HG03354 (cell line): ENCODE results near the gene CKS2.
A peak's percentile ranks its signal among the peaks of the same experiment; 100 is the strongest.
"Not testable (repeated sequence)": the region's sequence is repeated elsewhere in the genome, so short reads cannot be mapped to it uniquely, and the experiment has no call there.

Experiments used
- ATAC-seq: cut with Tn5 transposase; IDR thresholded peaks from one replicate; pipeline ENCODE4 v1.9.1; 2021; ENCODE audit warnings: mild to moderate bottlenecking; ENCODE audit not compliant: unreplicated experiment, poor library complexity, severe bottlenecking

CKS2 gene

GRCh38 chr9:89310475-89311345, at the start of gene CKS2:
Gene CKS2, plus strand, starts transcription at chr9:89311195. Its CDS starts 98 bp downstream, at chr9:89311293.
- peak; percentile 90 for ATAC-seq

- ATAC-seq, result no peak
These were observed 37.3 kb upstream of the CKS2 start for GRCh38 chr9:89273528-89274279.

- ATAC-seq, result no peak
These were observed 36.2 kb upstream of the CKS2 start for GRCh38 chr9:89274838-89275237.

- not testable (repeated sequence) for ATAC-seq
These were observed 35.0 kb upstream of the CKS2 start for GRCh38 chr9:89276040-89276439.

- ATAC-seq, result no peak
These were observed 34.0 kb upstream of the CKS2 start for GRCh38 chr9:89277043-89277442.

GRCh38 chr9:89277454-89277853, 33.5 kb upstream of the CKS2 start:
- ATAC-seq, result no peak

GRCh38 chr9:89278551-89278950, 32.4 kb upstream of the CKS2 start:
- no peak for ATAC-seq

GRCh38 chr9:89278997-89279739, 31.8 kb upstream of the CKS2 start:
- ATAC-seq, result peak; percentile 64

GRCh38 chr9:89281106-89281505, 29.9 kb upstream of the CKS2 start:
- no peak for ATAC-seq

- not testable (repeated sequence) for ATAC-seq
These were observed 28.6 kb upstream of the CKS2 start for GRCh38 chr9:89282248-89282968.

GRCh38 chr9:89284076-89284475, 26.9 kb upstream of the CKS2 start:
- ATAC-seq, result no peak

- no peak for ATAC-seq
These were observed 19.3 kb upstream of the CKS2 start for GRCh38 chr9:89291741-89292140.

GRCh38 chr9:89293014-89293413, 18.0 kb upstream of the CKS2 start:
- ATAC-seq, result no peak

GRCh38 chr9:89295400-89295799, 15.6 kb upstream of the CKS2 start:
- ATAC-seq, result no peak

- ATAC-seq, result not testable (repeated sequence)
These were observed 9.0 kb upstream of the CKS2 start for GRCh38 chr9:89301996-89302395.

GRCh38 chr9:89304020-89304833, 6.8 kb upstream of the CKS2 start:
- ATAC-seq, result no peak

GRCh38 chr9:89304834-89305188, 6.2 kb upstream of the CKS2 start:
- no peak for ATAC-seq

GRCh38 chr9:89305868-89306267, 5.1 kb upstream of the CKS2 start:
- no peak for ATAC-seq

- no peak for ATAC-seq
These were observed 1.8 kb upstream of the CKS2 start for GRCh38 chr9:89309166-89309565.
